ENCODE measurements around the gene RSL1D1.
"Not testable (repeated sequence)": the region's sequence is repeated elsewhere in the genome, so short reads cannot be mapped to it uniquely, and the experiment has no call there.

RSL1D1 gene

DNA sequence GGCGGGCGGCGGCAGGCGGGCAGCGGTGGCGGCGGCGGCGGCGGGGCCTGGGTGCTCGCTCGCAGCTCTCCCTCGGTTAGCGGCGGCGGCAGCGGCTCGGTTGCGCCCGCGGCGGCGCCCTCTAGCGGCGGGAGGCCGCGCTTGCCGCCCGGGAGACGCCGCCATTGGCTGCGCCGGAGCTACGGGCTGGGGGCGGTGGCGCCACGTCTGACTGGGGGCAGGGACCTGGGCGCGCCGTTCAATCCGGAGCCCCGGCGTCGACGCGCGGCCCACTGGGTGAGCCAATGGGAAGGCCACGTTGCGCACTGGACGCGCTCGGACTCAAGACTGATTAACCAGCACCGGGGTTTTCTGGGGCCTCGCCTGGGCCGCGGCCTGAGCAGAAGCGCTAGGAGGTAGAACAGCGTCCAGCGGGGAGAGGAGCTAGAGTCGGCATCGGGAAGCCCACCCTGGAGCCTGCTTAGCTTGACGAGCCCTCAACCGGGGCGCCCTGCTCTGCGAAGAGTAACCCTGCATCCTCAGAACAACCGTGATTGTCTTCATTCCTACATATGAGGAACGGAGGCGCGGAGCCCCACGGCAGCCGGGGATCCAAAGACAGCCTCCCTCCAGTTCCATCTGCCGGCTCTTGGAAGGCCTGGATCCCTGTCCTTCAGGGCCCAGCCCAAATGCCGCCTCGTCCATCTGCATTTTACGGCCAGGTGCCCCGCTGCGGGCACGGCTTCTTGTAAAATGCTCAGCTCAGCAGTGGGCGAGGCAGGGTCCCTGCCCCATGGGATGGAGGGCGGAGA lies 54.0 kb downstream of the RSL1D1 start, which contains the start of gene ZC3H7A:
Gene ZC3H7A, minus strand, starts transcription at position 93 of the 791 bp plus-strand sequence. CDS start 14,904 bp downstream, outside the sequence.
- DNase-seq: peak; percentile 76

DNA sequence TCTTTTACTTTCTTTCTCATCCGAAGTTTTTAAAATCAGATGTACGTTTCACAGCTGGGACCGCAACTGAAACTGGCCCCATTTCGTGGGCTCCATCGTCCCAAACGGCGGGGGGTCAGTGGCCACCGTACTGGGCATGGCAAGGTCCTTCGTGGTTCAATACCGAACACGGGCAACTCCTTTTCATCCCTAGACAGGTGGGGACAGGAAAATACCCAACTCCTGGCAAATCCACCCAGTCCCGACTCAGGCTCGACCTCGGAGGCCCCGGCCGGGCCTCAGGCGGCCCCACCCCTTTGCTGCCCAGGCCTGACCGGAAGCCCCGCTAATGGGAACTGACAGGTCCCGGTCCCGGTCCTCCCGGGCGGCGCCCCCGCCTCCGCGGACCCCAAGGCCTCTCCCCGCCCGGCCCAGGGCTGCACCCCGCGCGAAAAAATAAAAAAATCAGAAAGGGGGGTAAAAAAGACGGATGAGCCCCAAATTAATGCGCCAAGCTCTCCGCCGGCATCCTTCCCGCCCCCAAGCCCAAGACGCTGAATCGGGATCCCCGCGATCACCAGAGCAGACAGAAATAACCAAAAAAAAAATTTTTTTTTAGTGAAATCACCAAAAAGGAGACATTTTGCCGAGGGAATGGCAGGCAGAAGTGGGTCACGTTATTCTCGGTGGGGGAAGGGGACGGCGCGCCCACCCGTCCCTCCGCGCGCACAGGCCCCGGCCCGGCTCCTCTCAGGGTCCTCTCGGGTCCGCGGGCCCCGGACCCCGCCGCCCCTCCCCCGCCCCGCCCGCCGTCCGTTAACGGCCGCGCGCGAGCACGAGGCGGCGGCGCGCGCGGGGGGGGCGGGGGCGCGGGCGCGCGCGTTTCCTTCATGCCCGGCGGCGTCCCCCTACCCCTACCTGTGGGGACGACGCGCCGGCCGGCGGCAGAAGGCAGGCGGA lies 54.8 kb downstream of the RSL1D1 start:
- DNase-seq: no peak

DNA sequence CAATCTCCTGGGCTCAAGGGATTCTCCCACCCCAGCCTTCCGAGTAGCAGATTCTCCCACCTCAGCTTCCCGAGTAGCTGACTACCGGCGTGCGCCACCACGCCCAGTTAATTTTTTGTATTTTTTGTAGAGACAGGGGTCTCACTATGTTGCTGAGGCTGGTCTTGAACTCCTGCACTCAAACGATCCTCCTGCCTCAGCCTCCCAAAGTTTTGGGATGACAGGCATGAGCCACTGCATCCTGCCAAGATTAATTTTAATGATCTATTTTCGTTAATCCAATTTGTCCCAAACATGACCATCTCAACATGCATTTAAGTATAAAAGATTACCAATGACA lies 55.5 kb downstream of the RSL1D1 start:
- no peak for DNase-seq

GRCh38 chr16:11794996-11795886 lies 56.1 kb downstream of the RSL1D1 start:
- no peak for DNase-seq

DNA sequence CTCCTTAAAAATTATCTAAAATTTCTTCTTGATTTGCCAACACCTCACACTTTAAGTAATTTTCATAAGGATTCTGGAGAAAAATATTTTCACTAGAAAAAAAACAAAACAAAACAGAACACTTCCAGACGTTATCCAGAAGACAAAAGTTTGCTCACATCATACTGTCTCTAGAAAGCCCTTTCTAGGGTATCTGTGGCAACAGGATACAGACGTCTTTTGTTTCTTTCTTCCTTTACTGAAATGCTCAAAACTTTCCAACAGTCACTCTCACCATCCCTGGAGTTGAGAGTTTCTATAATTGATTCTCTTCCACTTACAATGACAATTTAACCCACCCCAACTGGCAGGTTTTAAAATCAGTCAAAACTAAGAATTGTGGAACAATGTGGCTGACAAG lies 56.9 kb downstream of the RSL1D1 start:
- no peak for DNase-seq

DNA sequence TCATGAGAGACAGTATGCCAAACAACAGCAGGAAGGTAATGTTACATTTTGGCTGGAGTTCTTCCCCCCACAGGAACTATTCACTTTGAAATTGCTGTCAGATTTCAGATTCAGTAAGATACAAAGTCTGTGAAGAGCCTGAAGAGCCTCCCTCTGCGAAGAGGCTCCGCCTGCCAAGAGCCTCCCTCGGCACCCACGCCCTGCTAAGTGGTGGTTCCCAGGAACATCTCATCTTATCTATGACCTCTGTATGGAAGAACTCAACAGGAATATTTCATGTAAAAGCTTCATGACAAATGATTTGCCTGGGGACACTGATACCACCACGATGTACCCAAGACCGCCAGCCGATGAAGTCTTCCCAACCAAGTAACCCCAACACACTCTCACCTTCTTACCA lies 57.5 kb downstream of the RSL1D1 start:
- no peak for DNase-seq

- peak; percentile 72 for DNase-seq
Observed at GRCh38 chr16:11792410-11793241, 58.7 kb downstream of the RSL1D1 start.

- no peak for DNase-seq
Observed at GRCh38 chr16:11791144-11791828, 60.1 kb downstream of the RSL1D1 start.

- DNase-seq: no peak
Observed at GRCh38 chr16:11788914-11789313, 62.4 kb downstream of the RSL1D1 start.

GRCh38 chr16:11784980-11785599 lies 66.3 kb downstream of the RSL1D1 start:
- DNase-seq: not testable (repeated sequence)

DNA sequence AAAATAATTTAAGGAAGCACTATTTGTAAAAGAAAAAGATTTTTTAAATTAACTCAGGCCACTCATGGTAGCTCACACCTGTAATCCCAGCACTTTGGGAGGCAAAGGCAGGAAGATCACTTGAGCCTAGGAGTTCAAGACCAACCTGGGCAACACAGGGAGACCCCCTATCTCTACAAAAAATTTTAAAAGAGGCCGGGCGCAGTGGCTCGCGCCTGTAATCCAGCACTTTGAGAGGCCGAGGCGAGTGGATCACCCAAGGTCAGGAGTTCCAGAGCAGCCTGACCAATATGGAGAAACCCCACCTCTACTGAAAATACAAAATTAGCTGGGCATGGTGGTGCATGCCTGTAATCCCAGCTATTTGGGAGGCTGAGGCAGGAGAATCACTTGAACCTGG lies 67.0 kb downstream of the RSL1D1 start:
- DNase-seq: not testable (repeated sequence)

DNA sequence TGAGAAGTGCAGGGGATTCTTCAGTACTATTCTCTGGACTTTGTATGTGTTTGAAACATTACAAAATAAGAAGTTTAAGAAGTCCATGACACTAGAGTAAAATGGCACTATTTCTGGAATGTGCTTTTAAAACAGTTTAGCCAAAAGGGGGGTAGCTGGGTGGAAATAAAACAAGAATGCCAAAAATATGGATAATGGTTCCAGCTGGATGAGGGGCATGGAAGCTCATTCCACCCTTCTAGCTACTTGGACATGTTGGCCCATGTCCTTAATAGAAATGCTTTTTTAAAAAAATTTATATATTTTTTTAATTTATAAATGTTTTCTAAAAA lies 67.3 kb downstream of the RSL1D1 start:
- no peak for DNase-seq
